Middle frontal gyrus (tissue), 1 donor: ENCODE data around the gene EML4.
"Not testable (repeated sequence)": the region's sequence is repeated elsewhere in the genome, so short reads cannot be mapped to it uniquely, and the experiment has no call there.

Experiments used
- DNase-seq: peaks from one replicate; pipeline ENCODE4 v3.0.0-alpha.2; 2015; ENCODE audit warnings: low spot score; ENCODE audit errors: extremely low spot score

Gene EML4

GRCh38 chr2:42376758-42377157 is 207.6 kb downstream of the EML4 start:
- no peak for DNase-seq

GRCh38 chr2:42378415-42378814 is 209.3 kb downstream of the EML4 start:
- no peak for DNase-seq

- not testable (repeated sequence) for DNase-seq
Measured at GRCh38 chr2:42380026-42380425, 210.9 kb downstream of the EML4 start.

- DNase-seq: no peak
Measured at GRCh38 chr2:42382144-42382543, 213.0 kb downstream of the EML4 start.
